Peyer's patch (tissue), 4 donors: ENCODE data around the gene KREMEN1. TPM values are rescaled to one million over a fixed set of nuclear protein-coding genes. Genes with fewer than 3 reads are reported as not detected.

Experiments used
- DNase-seq, 3 donors: peaks; one replicate each; pipeline ENCODE4 v3.0.0-alpha.2; 2017 to 2019
- H3K27ac ChIP-seq, 4 donors: fragments of 200-600 bp; sonication (generic); one replicate each; pipeline ENCODE4 v1.5.1; 2016 to 2019
- H3K27me3 ChIP-seq, 2 donors: fragments of 200-600 bp; sonication (generic); one replicate each; pipeline ENCODE4 v1.5.1; 2019
- H3K36me3 ChIP-seq, 3 donors: fragments of 200-600 bp; sonication (generic); one replicate each; pipeline ENCODE4 v1.5.1; 2016 to 2019
- H3K4me1 ChIP-seq, 4 donors: fragments of 200-600 bp; sonication (generic); one replicate each; pipeline ENCODE4 v1.5.1; 2016 to 2019
- H3K4me3 ChIP-seq, 4 donors: fragments of 200-600 bp; sonication (generic); 1 replicate in 3 of 4; 2 replicates in 1 of 4; pipeline ENCODE4 v1.5.1; 2016 to 2019; ENCODE audit warnings: mild to moderate bottlenecking in 1 of 4
- H3K9me3 ChIP-seq, 4 donors: fragments of 200-600 bp; sonication (generic); one replicate each; pipeline ENCODE4 v1.5.1; 2016 to 2019; ENCODE audit warnings: mild to moderate bottlenecking in 1 of 4
- POLR2A ChIP-seq, 2 donors: fragments of 450-650 bp; IDR thresholded peaks; one replicate each; pipeline ENCODE4 v1.5.1; 2017; ENCODE audit warnings: antibody characterized with exemption in 2 of 2, mild to moderate bottlenecking in 2 of 2, moderate library complexity in 2 of 2
- total RNA-seq, 4 donors: library from RNA; depleted of rRNA; stranded (reverse); fragments of >200 nt; gene quantifications; one replicate each; pipeline ENCODE4 v1.1.0, GENCODE V29; 2016
- TF ChIP-seq, protein P1 (sequence below), 6 experiments: fragments of 450-650 bp in 4 of 6; fragments of 200-600 bp in 2 of 6; sonication (generic) in 1 of 6; IDR thresholded peaks; one replicate each; pipeline ENCODE4 v1.5.1; 2017 to 2019; ENCODE audit warnings: antibody characterized with exemption in 6 of 6, mild to moderate bottlenecking in 3 of 6, moderate library complexity in 1 of 6

KREMEN1 gene
- total RNA-seq, 4 donors from 2014 or later = 8.2 to 32.2 (median 16.1) TPM

- no peak overlapping the region for H3K27ac ChIP-seq
- no peak overlapping the region for H3K4me3 ChIP-seq
- no peak for DNase-seq
Measured at GRCh38 chr22:29070490-29070889, 2.3 kb upstream of the KREMEN1 start.

GRCh38 chr22:29071261-29072045 is 1.4 kb upstream of the KREMEN1 start:
- peak overlapping the region; percentile 12 to 67 (median 34) for H3K4me3 ChIP-seq
- peaks cover 0 to 34% (median 7%) of the 10 kb centered on the region in 4 donors for H3K4me1 ChIP-seq
- H3K9me3 ChIP-seq = no peaks in the 10 kb centered on the region
- no peaks in the 10 kb centered on the region for H3K27me3 ChIP-seq
- peak overlapping the region in 3 of 4 donors; percentile 22 to 52 (median 46) for H3K27ac ChIP-seq
- peak in 2 of 3 donors; percentile 72 to 83 for DNase-seq
- no peak for TF ChIP-seq POLR2A (IDR thresholded peaks at IDR 0.05)
- TF ChIP-seq, protein P1, sequence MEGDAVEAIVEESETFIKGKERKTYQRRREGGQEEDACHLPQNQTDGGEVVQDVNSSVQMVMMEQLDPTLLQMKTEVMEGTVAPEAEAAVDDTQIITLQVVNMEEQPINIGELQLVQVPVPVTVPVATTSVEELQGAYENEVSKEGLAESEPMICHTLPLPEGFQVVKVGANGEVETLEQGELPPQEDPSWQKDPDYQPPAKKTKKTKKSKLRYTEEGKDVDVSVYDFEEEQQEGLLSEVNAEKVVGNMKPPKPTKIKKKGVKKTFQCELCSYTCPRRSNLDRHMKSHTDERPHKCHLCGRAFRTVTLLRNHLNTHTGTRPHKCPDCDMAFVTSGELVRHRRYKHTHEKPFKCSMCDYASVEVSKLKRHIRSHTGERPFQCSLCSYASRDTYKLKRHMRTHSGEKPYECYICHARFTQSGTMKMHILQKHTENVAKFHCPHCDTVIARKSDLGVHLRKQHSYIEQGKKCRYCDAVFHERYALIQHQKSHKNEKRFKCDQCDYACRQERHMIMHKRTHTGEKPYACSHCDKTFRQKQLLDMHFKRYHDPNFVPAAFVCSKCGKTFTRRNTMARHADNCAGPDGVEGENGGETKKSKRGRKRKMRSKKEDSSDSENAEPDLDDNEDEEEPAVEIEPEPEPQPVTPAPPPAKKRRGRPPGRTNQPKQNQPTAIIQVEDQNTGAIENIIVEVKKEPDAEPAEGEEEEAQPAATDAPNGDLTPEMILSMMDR (IDR thresholded peaks at IDR 0.05) = no peak
- H3K36me3 ChIP-seq = no peaks in the 10 kb centered on the region

More at GRCh38 chr22:29070490-29070889, 2.3 kb upstream of the KREMEN1 start:
- Histone ChIP-seq H3K9me3 (no peaks in the 10 kb centered on the region), H3K4me1 (peaks cover 0 to 34% (median 7%) of the 10 kb centered on the region in 4 donors), H3K27me3 (no peaks in the 10 kb centered on the region), H3K36me3 (no peaks in the 10 kb centered on the region)
- TF ChIP-seq POLR2A (IDR thresholded peaks at IDR 0.05) = no peak
- TF ChIP-seq, protein P1 (IDR thresholded peaks at IDR 0.05) = no peak

DNA sequence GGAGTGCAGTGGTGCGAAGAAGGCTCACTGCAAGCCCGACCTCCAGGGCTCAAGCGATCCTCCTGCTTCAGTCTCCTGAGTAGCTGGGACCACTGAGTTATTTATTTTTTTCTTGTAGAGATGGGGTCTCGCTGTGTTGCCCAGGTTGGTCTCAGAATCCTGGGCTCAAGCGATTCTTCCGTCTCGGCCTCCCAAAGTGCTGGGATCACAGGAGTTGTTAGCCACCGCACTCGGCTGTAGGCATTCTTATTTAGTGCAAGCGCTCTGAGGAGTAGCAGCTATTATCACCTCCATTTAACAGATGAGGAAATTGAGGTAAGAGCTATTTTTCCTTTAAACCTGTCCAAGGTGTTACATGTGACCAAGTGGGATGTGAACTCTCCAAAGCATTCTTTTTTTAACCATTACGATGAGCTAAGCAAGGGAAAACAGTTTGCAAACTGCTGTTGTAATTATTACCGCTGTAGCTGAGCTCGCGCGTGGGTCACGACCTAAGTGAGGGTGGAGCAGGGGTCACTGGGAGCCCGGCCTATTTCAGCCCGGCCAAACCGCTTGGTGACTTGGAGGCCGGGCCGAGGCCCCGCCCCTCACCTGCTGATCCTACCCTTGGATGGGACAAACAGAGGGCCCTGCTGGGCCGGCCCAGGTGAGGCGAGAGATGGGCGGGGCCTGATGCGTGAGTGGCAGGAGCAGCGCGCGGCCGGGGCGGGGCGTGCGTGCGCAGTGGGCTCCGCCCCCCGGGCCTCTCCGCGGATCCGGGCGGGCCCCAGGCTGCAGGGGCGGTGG is 449 bp upstream of the KREMEN1 start:
- Histone ChIP-seq H3K27ac (peak overlapping the region in 2 of 4 donors; percentile 52 to 83), H3K4me1 (peaks cover 0 to 39% (median 7%) of the 10 kb centered on the region in 4 donors), H3K4me3 (peak overlapping the region; percentile 18 to 85 (median 61)), H3K27me3 (no peaks in the 10 kb centered on the region), H3K36me3 (no peaks in the 10 kb centered on the region), H3K9me3 (no peaks in the 10 kb centered on the region)
- TF ChIP-seq POLR2A (IDR thresholded peaks at IDR 0.05) = no peak
- TF ChIP-seq, protein P1 (IDR thresholded peaks at IDR 0.05) = peak in 1 of 6 experiments; percentile 11
- DNase-seq = peak; percentile 71 to 98 (median 96)

- TF ChIP-seq POLR2A (IDR thresholded peaks at IDR 0.05) = peak in 1 of 2 donors; percentile 14
- TF ChIP-seq, protein P1 (IDR thresholded peaks at IDR 0.05) = no peak
- peak in 2 of 3 donors; percentile 66 to 71 for DNase-seq
- Histone ChIP-seq H3K27me3 (no peaks in the 10 kb centered on the region), H3K4me1 (peaks cover 0 to 52% (median 7%) of the 10 kb centered on the region in 4 donors), H3K9me3 (no peaks in the 10 kb centered on the region), H3K4me3 (peak overlapping the region; percentile 48 to 85 (median 61)), H3K36me3 (no peaks in the 10 kb centered on the region), H3K27ac (peak overlapping the region; percentile 60 to 83 (median 72))
Measured at GRCh38 chr22:29073618-29074275, 912 bp downstream of the KREMEN1 start.

GRCh38 chr22:29074276-29074772 is 1.5 kb downstream of the KREMEN1 start:
- DNase-seq = no peak
- peak overlapping the region; percentile 48 to 85 (median 61) for H3K4me3 ChIP-seq

More at GRCh38 chr22:29074276-29074772, 1.5 kb downstream of the KREMEN1 start:
- no peak for TF ChIP-seq POLR2A (IDR thresholded peaks at IDR 0.05)
- TF ChIP-seq, protein P1 (IDR thresholded peaks at IDR 0.05) = no peak
- Histone ChIP-seq H3K27me3 (no peaks in the 10 kb centered on the region), H3K36me3 (no peaks in the 10 kb centered on the region), H3K4me1 (peaks cover 0 to 57% (median 7%) of the 10 kb centered on the region in 4 donors), H3K9me3 (no peaks in the 10 kb centered on the region), H3K27ac (peak overlapping the region in 3 of 4 donors; percentile 60 to 83 (median 73))
